GM12878 (cell line): ENCODE data around the gene WDR59. TPM values are rescaled to one million over a fixed set of nuclear protein-coding genes. Genes with fewer than 3 reads are reported as not detected.

Experiments
- ATAC-seq: fragments of 200-7000 bp; cut with Tn5 transposase; 3 replicates; pipeline ENCODE4 v1.9.1; 2020; ENCODE audit warnings: mild to moderate bottlenecking, moderate library complexity
- BruUV-seq: library from RNA; stranded (reverse); fragments of 400-500 nt; replicated peaks from 2 replicates; lab custom pipeline; 2021; lab: Mats Ljungman, UMichigan
- CTCF ChIA-PET: fragments of 300-600 bp; sonication (Branson Sonifier 250); formaldehyde crosslinking; extraction: SDS; loops from one replicate; lab custom pipeline; 2021; ENCODE audit warnings: inconsistent platforms; lab: Yijun Ruan, JAX
- POLR2A ChIA-PET: fragments of 350-600 bp; formaldehyde crosslinking; extraction: SDS; loops from one replicate; lab custom pipeline; 2021; ENCODE audit warnings: inconsistent platforms; lab: Charles Lee
- RAD21 ChIA-PET: fragments of 300-600 bp; sonication (Branson Sonifier 250); formaldehyde crosslinking; loops from one replicate; lab custom pipeline; 2023; ENCODE audit warnings: antibody characterized with exemption; ENCODE audit not compliant: unreplicated experiment; lab: Charles Lee
- SMC1A ChIA-PET: fragments of 300-600 bp; sonication (Branson Sonifier 250); formaldehyde crosslinking; loops from one replicate; lab custom pipeline; 2023; ENCODE audit not compliant: unreplicated experiment, uncharacterized antibody; lab: Charles Lee
- DNase-seq: peaks from one replicate; pipeline ENCODE4 v3.0.0-alpha.2; 2011; ENCODE audit warnings: low read depth, low spot score
- FAIRE-seq: peaks from 3 replicates; lab custom pipeline; 2011; peaks lifted over from hg19 to GRCh38; lab: Jason Lieb, UNC
- H2AFZ ChIP-seq: 2 replicates; pipeline ENCODE4 v1.6.0; 2011; ENCODE audit warnings: low read depth, low read length, control low read depth; ENCODE audit not compliant: control insufficient read depth
- H3K27ac ChIP-seq: 2 replicates; pipeline ENCODE4 v1.5.1; 2011; ENCODE audit warnings: control low read depth; ENCODE audit not compliant: control insufficient read depth, insufficient read depth
- H3K27me3 ChIP-seq, 2 experiments: replicated peaks in 1 of 2; 2 replicates each; pipeline versions ENCODE4 v1.6.0 to v1.6.1; 2011; ENCODE audit warnings: low read length in 1 of 2; ENCODE audit not compliant: control insufficient read depth in 2 of 2, insufficient read depth in 2 of 2
- H3K36me3 ChIP-seq, 2 experiments: 2 replicates each; pipeline ENCODE4 v1.5.1; 2011; ENCODE audit warnings: low read length in 1 of 2; ENCODE audit not compliant: control insufficient read depth in 2 of 2, insufficient read depth in 2 of 2
- H3K4me1 ChIP-seq: 2 replicates; pipeline ENCODE4 v1.6.1; 2011; ENCODE audit warnings: mild to moderate bottlenecking, low read length, moderate library complexity, mixed read lengths; ENCODE audit not compliant: control insufficient read depth, insufficient read depth
- H3K4me2 ChIP-seq: 2 replicates; pipeline ENCODE4 v1.6.0; 2011; ENCODE audit warnings: control low read depth; ENCODE audit not compliant: control insufficient read depth, insufficient read depth
- H3K4me3 ChIP-seq: fragments of 200-600 bp; sonication (generic); 2 replicates; pipeline ENCODE4 v1.5.1; 2016
- H3K79me2 ChIP-seq: 2 replicates; pipeline ENCODE4 v1.6.0; 2011; ENCODE audit warnings: low read length; ENCODE audit not compliant: control insufficient read depth, insufficient read depth
- H3K9ac ChIP-seq: 2 replicates; pipeline ENCODE4 v1.8.0; 2011; ENCODE audit warnings: low read length, control low read depth, mixed read lengths; ENCODE audit not compliant: control insufficient read depth, insufficient read depth
- H3K9me3 ChIP-seq: replicated peaks from 3 replicates; pipeline ENCODE4 v1.5.1; 2011; ENCODE audit warnings: mild to moderate bottlenecking, low read length; ENCODE audit not compliant: control insufficient read depth, insufficient read depth
- H4K20me1 ChIP-seq: 2 replicates; pipeline ENCODE4 v1.6.0; 2011; ENCODE audit not compliant: control insufficient read depth, insufficient read depth
- ASH2L ChIP-seq: fragments of 300-600, 200-600 bp; sonication (generic); IDR thresholded peaks from 2 replicates; pipeline ENCODE4 v1.6.1; 2017; ENCODE audit warnings: low read depth, mild to moderate bottlenecking, borderline replicate concordance
- EP300 ChIP-seq, 2 experiments: fragments of 150-350 bp in 1 of 2; IDR thresholded peaks; 2 replicates each; pipeline ENCODE4 v1.6.1; 2011 to 2012; ENCODE audit warnings: low read depth in 2 of 2, low read length in 2 of 2, borderline replicate concordance in 1 of 2, improper control_type of control experiment in 1 of 2, inconsistent platforms in 1 of 2; ENCODE audit not compliant: control insufficient read depth in 1 of 2
- ESRRA ChIP-seq: IDR thresholded peaks from 2 replicates; pipeline ENCODE4 v1.6.1; 2012; ENCODE audit warnings: mild to moderate bottlenecking, low read length, improper control_type of control experiment
- GATAD2B ChIP-seq: fragments of 450-650 bp; conservative IDR thresholded peaks from 2 replicates; pipeline ENCODE4 v1.6.1; 2017; ENCODE audit warnings: low read depth, mild to moderate bottlenecking, moderate library complexity
- HDAC2 ChIP-seq: fragments of 200-600 bp; sonication (generic); IDR thresholded peaks from 2 replicates; pipeline ENCODE4 v1.6.1; 2017
- IKZF2 ChIP-seq, 2 experiments: fragments of 450-650 bp; IDR thresholded peaks; 2 replicates each; pipeline ENCODE4 v1.6.1; 2017; ENCODE audit warnings: mild to moderate bottlenecking in 2 of 2, moderate library complexity in 2 of 2
- MTA2 ChIP-seq: fragments of 450-650 bp; IDR thresholded peaks from 2 replicates; pipeline ENCODE4 v1.6.1; 2016; ENCODE audit warnings: low read depth, mild to moderate bottlenecking, moderate library complexity
- MYB ChIP-seq: fragments of 150-350 bp; IDR thresholded peaks from 2 replicates; pipeline ENCODE4 v1.6.1; 2014; ENCODE audit warnings: mild to moderate bottlenecking, low read depth, low read length, borderline replicate concordance
- NFYB ChIP-seq: IDR thresholded peaks from 2 replicates; pipeline ENCODE4 v1.6.1; 2011; ENCODE audit warnings: low read depth, mild to moderate bottlenecking, low read length, improper control_type of control experiment, moderate library complexity; ENCODE audit not compliant: insufficient read depth
- PML ChIP-seq: IDR thresholded peaks from 2 replicates; pipeline ENCODE4 v1.6.1; 2012; ENCODE audit warnings: low read length, inconsistent platforms
- POLR2A ChIP-seq: IDR thresholded peaks from 2 replicates; pipeline ENCODE4 v1.6.1; 2011; ENCODE audit warnings: low read depth, mild to moderate bottlenecking, low read length
- RBBP5 ChIP-seq: fragments of 200-600 bp; sonication (generic); conservative IDR thresholded peaks from 2 replicates; pipeline ENCODE4 v1.6.1; 2016
- RFX5 ChIP-seq: IDR thresholded peaks from 2 replicates; pipeline ENCODE4 v1.6.1; 2011; ENCODE audit warnings: low read depth, low read length, improper control_type of control experiment
- RUNX3 ChIP-seq: IDR thresholded peaks from 2 replicates; pipeline ENCODE4 v1.6.1; 2012; ENCODE audit warnings: low read length, inconsistent platforms
- SMC3 ChIP-seq: IDR thresholded peaks from 2 replicates; pipeline ENCODE4 v1.6.1; 2011; ENCODE audit warnings: low read length, improper control_type of control experiment, borderline replicate concordance
- STAT1 ChIP-seq: fragments of 450-650 bp; conservative IDR thresholded peaks from 2 replicates; pipeline ENCODE4 v1.6.1; 2014; ENCODE audit warnings: antibody characterized with exemption, mild to moderate bottlenecking
- TCF3 ChIP-seq: IDR thresholded peaks from 2 replicates; pipeline ENCODE4 v1.6.1; 2012; ENCODE audit warnings: low read depth, mild to moderate bottlenecking, low read length, borderline replicate concordance; ENCODE audit not compliant: insufficient read depth
- WRNIP1 ChIP-seq: IDR thresholded peaks from 2 replicates; pipeline ENCODE4 v1.6.1; 2011; ENCODE audit warnings: low read depth, low read length, improper control_type of control experiment, borderline replicate concordance
- WGBS: methylation state at CpG from one replicate; pipeline ENCODE4 v1.1.6; 2016; ENCODE audit warnings: low lambda C conversion rate; ENCODE audit not compliant: insufficient replicate concordance, insufficient coverage; ENCODE audit errors: missing lambda C conversion rate; 5-methylcytosine and 5-hydroxymethylcytosine counted together
- in situ Hi-C: fragments of 300-500 bp; cut with MboI; formaldehyde crosslinking; loops from 9 replicates; pipeline ENCODE4 v1.14.3; 2018; ENCODE audit warnings: mixed read lengths
- intact Hi-C: fragments of 100-400 bp; cut with micrococcal nuclease; formaldehyde crosslinking; loops from one replicate; pipeline ENCODE4 v1.14.2; 2022; ENCODE audit not compliant: unreplicated experiment
- polyA plus RNA-seq, 11 experiments: library from polyadenylated mRNA; depleted of rRNA in 4 of 11; unstranded in 6 of 11; stranded (reverse) in 5 of 11; fragments of >200 nt; fragmentation: Nextera tagmentation in 4 of 11; fragmentation: Illumina TruSeq in 1 of 11; extraction: Ambion mirVana in 4 of 11; extraction: Trizol in 1 of 11; gene quantifications; 1 replicate in 1 of 11; 2 replicates in 10 of 11; pipeline versions ENCODE4 v1.2.1 to v1.2.3, GENCODE V29; 2011 to 2016; ENCODE audit warnings: inconsistent platforms in 2 of 11, missing spikeins in 2 of 11, low read depth in 1 of 11
- total RNA-seq, 4 experiments: library from RNA; depleted of rRNA in 3 of 4; stranded (reverse); fragments of >200 nt in 3 of 4; fragmentation: Illumina TruSeq in 1 of 4; extraction: Trizol in 1 of 4; gene quantifications; 2 replicates each; pipeline versions ENCODE4 v1.2.1 to v1.2.3, GENCODE V29; 2013 to 2021
- TF ChIP-seq, protein P1 (sequence below): IDR thresholded peaks from 2 replicates; pipeline ENCODE4 v1.6.1; 2011; ENCODE audit warnings: low read depth, low read length, improper control_type of control experiment, borderline replicate concordance
- TF ChIP-seq, protein P2 (sequence below): fragments of 450-650 bp; conservative IDR thresholded peaks from 2 replicates; pipeline ENCODE4 v1.6.1; 2017; ENCODE audit warnings: mild to moderate bottlenecking, moderate library complexity

The WDR59 gene
- total and polyA plus RNA-seq, 10 of the 15 experiments (the other 5 are each of a cell fraction or from before 2014, with no cell fraction given), result 9.7 to 78.4 (median 24.5) TPM

DNA sequence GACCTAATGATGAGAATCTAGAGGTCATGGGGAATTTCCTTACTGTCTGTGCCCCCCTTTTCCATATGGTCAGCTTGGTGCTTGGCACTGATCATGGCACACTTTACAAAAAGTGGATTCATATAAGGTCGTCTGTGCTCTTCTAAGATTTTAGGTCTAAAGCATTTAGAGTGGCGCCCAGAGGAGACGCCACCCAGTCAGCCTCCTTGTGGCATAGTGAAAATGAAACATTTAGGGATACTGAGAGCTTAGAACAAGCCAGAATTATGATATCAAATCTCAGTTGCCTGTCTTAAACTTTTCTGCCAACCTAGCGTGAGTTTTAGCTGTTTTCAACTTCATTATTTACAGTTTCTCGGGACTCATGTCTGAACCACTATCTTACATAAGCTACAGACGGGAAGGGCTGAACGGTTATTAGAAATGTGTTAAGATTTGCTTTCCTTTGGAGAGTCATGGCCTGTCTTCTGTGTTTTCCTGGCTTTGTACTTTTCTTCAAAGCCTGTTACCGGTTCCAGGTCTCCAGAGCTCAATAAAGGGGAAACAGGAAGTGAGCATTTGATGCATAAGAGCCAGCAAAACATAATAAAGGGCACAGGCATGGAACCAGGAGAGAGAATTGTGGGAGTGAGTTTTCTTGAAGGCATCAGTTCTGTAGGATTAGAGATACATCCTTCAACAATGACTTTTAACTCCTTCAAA, 27.6 kb upstream of the WDR59 start (continued):
- TF ChIP-seq TCF3 (no peak), STAT1 (no peak), MTA2 (no peak), SMC3 (no peak), EP300 (IDR thresholded peaks at IDR 0.05; ENCODE audit: borderline replicate concordance in 1 of 2, control insufficient read depth in 1 of 2, low read depth in 2 of 2, low read length in 2 of 2) (no peak), IKZF2 (IDR thresholded peaks at IDR 0.05) (peak in 1 of 2 experiments; percentile 28; a peak in 3 of 4 replicates), MYB (no peak), GATAD2B (no peak)
- TF ChIP-seq, protein P1, sequence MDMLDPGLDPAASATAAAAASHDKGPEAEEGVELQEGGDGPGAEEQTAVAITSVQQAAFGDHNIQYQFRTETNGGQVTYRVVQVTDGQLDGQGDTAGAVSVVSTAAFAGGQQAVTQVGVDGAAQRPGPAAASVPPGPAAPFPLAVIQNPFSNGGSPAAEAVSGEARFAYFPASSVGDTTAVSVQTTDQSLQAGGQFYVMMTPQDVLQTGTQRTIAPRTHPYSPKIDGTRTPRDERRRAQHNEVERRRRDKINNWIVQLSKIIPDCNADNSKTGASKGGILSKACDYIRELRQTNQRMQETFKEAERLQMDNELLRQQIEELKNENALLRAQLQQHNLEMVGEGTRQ, result no peak

DNA sequence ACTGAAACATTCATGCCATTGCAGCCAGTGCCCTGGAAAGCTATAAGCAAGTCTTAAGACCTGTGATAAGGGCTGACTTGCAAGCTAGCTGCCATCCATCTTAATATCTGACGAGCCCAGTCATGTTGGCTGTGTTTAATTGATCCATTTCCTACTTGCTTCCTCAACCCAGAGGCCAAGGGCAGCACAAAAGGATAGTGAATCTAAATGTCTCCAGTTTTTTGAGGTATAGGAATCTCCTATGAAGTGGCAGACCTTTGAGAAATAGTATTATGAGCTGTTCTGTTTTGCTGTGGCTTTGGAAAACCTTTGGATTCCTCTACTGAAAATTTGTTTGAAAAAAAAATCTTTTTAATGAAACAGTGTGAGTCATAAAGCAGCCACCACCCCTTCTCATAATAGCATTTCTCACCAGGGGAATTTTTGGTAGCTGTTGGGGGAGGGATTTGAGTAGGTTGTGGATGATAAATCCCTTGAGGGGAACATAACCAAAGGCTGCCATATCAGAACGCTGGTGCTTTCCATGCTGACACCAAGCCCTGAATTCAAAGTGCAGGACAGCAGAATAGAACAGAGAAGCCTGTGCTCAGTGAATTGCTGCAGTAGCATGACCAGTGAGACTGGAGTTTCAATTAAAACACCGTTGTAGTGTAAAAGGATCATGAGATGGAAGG, 26.8 kb upstream of the WDR59 start:
- ChIA-PET CTCF (interaction anchor here (0.8 to 5.9 kb wide), 11 partner anchors 9 to 149 kb away, joined by 3 to 38 read pairs (median 5); partner anchors contain the start of genes WDR59 and ZNRF1), SMC1A (interaction anchor here (0.7 to 4.2 kb wide), 19 partner anchors 8 to 312 kb away, joined by 3 to 43 read pairs (median 5); partner anchors contain the start of genes MLKL and WDR59), POLR2A (interaction anchor here (0.5 to 2.7 kb wide), 14 partner anchors 9 to 368 kb away, joined by 3 to 20 read pairs (median 4); partner anchors contain the start of genes WDR59 and ZNRF1), RAD21 (interaction anchor here (1.0 to 8.1 kb wide), 10 partner anchors 10 to 100 kb away, joined by 3 to 46 read pairs (median 10); partner anchors contain the start of genes WDR59 and ZNRF1)
- FAIRE-seq, result peak; percentile 44
- peak overlapping the region; percentile 60 for H3K4me3 ChIP-seq
- no peaks in the 10 kb centered on the region for H3K36me3 ChIP-seq
- ATAC-seq, result peak; percentile 91
- peak overlapping the region; percentile 67 for H3K9ac ChIP-seq
- H3K4me2 ChIP-seq, result peak overlapping the region; percentile 93
- intact Hi-C loops (loop anchor here (5.0 kb wide), 1 partner anchor 66 kb away; no protein-coding TSS in a partner anchor), in situ Hi-C loops (no loop called here)
- H3K79me2 ChIP-seq, result peaks cover 66% of the 10 kb centered on the region
- no peaks in the 10 kb centered on the region for H4K20me1 ChIP-seq
- H2AFZ ChIP-seq, result peak overlapping the region; percentile 67
- H3K27ac ChIP-seq, result peak overlapping the region; percentile 96
- WGBS, result 4% methylated on average over 3 of the region's 3 CpGs
- H3K27me3 ChIP-seq, result no peaks in the 10 kb centered on the region
- no peaks in the 10 kb centered on the region for H3K9me3 ChIP-seq
- peak; percentile 92 for DNase-seq
- BruUV-seq, result TSS peak; percentile 62
- peaks cover 47% of the 10 kb centered on the region for H3K4me1 ChIP-seq
- TF ChIP-seq WRNIP1 (0 out of 2 replicates have a peak, but pooled peaks have one; percentile 65), ESRRA (0 out of 2 replicates have a peak, but pooled peaks have one; percentile 34), NFYB (no peak), PML (no peak; the same call in 1 of the 2 replicates), ASH2L (no peak), RFX5 (no peak), RBBP5 (no peak), POLR2A (peak; percentile 64), RUNX3 (peak; percentile 85), HDAC2 (no peak)
- TF ChIP-seq, protein P2, sequence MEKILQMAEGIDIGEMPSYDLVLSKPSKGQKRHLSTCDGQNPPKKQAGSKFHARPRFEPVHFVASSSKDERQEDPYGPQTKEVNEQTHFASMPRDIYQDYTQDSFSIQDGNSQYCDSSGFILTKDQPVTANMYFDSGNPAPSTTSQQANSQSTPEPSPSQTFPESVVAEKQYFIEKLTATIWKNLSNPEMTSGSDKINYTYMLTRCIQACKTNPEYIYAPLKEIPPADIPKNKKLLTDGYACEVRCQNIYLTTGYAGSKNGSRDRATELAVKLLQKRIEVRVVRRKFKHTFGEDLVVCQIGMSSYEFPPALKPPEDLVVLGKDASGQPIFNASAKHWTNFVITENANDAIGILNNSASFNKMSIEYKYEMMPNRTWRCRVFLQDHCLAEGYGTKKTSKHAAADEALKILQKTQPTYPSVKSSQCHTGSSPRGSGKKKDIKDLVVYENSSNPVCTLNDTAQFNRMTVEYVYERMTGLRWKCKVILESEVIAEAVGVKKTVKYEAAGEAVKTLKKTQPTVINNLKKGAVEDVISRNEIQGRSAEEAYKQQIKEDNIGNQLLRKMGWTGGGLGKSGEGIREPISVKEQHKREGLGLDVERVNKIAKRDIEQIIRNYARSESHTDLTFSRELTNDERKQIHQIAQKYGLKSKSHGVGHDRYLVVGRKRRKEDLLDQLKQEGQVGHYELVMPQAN, result no peak; the same call in 1 of the 2 replicates
